Measurements from ENCODE around the gene GLCE. TPM values are rescaled to one million over a fixed set of nuclear protein-coding genes. Genes with fewer than 3 reads are reported as not detected.

GLCE gene
- total and polyA plus RNA-seq, 2 experiments from 2014 or later, result 9.7 to 17.1 TPM

DNA sequence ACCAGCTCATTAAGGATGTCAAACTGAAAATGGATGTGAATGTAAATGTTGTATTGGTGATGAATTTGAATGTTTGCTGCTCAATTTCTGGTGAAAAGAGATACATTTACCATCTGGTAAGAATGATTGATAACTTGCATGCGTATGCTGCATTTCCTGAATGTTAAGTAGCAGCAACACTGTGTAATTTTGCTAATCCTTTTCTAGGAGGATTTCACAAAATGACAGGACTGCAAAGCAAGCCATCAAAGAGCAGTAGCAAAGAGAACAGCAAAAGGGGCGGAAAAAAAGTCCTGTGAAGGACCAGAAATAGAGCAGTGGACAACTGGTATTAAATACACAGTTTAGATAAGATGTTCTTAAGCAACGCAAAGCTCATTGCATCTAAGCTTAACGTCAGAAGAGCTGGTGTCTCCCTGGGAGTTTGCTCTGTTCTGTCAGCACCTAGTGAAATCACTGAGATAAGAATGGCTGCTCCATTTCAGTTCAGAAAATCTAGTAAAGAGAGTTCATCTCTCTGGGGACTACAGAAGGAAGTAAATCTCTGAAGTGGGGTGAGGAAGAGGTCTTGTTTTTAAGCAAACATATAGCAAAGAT is 114.7 kb downstream of the GLCE start:
- H3K4me3 ChIP-seq, result no peak overlapping the region
- H3F3A ChIP-seq (ENCODE audit: insufficient read depth), result no peaks in the 10 kb centered on the region
- H3K79me2 ChIP-seq (ENCODE audit: insufficient read depth), result no peaks in the 10 kb centered on the region
- no peaks in the 10 kb centered on the region for H3K9me3 ChIP-seq (ENCODE audit: low read depth)
- no peaks in the 10 kb centered on the region for H3K9me2 ChIP-seq (ENCODE audit: insufficient read depth)
- no peaks in the 10 kb centered on the region for H3K36me3 ChIP-seq (ENCODE audit: low read depth)
- no peaks in the 10 kb centered on the region for H3K27me3 ChIP-seq (replicated peaks; ENCODE audit: insufficient read depth)
- TF ChIP-seq EZH2 (IDR thresholded peaks at IDR 0.05; ENCODE audit: insufficient read depth, poor library complexity, severe bottlenecking) (no peak), EZH2phosphoT487 (IDR thresholded peaks at IDR 0.05; ENCODE audit: insufficient read depth, low read depth) (no peak)
- H3K4me1 ChIP-seq (ENCODE audit: insufficient read depth), result no peaks in the 10 kb centered on the region
- in situ Hi-C loops (cut with MboI), result no loop called here
- no peak overlapping the region for H3K27ac ChIP-seq
- no peak overlapping the region for H3K9ac ChIP-seq
- no peak for DNase-seq
- no peaks in the 10 kb centered on the region for H4K20me1 ChIP-seq (ENCODE audit: insufficient read depth)
- H2AFZ ChIP-seq, result no peak overlapping the region
- WGBS, 2 experiments (ENCODE audit: low coverage in 1 of 2, low lambda C conversion rate in 2 of 2, missing lambda C conversion rate in 2 of 2), result 47 to 53% methylated on average over 4 of the region's 4 CpGs
- no peak overlapping the region for H3K4me2 ChIP-seq (ENCODE audit: unreplicated experiment)

DNA sequence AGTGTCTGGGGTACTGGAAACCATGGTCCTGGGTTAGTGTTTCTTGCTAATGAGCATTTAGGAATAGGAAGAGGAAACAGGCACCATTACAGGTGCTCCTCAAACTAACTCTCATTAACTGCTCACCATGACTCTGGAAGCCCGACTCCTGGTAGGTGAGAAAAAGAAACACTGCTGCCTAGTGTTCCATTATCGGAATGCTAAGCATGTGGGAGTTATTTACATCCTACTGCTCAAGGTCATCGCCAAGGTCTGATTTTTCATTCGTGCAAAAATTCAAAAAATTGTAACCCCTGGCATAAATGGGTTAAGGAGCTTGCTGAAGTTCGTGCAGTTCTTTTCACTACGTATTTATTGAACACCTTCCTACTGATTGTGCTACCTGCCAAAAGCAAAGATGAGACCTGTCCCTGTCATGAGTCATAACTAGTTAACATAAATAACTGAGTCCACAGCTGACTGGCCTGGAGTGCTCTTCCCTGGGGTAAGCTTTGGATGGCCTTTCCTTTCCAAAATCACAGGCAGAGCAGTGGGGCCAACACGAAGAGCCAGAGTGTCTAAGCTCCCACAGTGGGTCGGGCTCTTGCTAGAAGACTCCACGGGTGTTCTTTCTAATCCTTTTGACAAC is 115.6 kb downstream of the GLCE start:
- H3F3A ChIP-seq (ENCODE audit: insufficient read depth), result no peaks in the 10 kb centered on the region
- H3K27me3 ChIP-seq (replicated peaks; ENCODE audit: insufficient read depth), result no peaks in the 10 kb centered on the region
- no peaks in the 10 kb centered on the region for H3K79me2 ChIP-seq (ENCODE audit: insufficient read depth)
- no peaks in the 10 kb centered on the region for H3K9me3 ChIP-seq (ENCODE audit: low read depth)
- no peaks in the 10 kb centered on the region for H3K9me2 ChIP-seq (ENCODE audit: insufficient read depth)
- H3K36me3 ChIP-seq (ENCODE audit: low read depth), result no peaks in the 10 kb centered on the region
- in situ Hi-C loops (cut with MboI), result no loop called here
- H3K4me2 ChIP-seq (ENCODE audit: unreplicated experiment), result no peak overlapping the region
- no peak overlapping the region for H3K27ac ChIP-seq
- no peak for DNase-seq
- H3K4me3 ChIP-seq, result no peak overlapping the region
- WGBS, 2 experiments (ENCODE audit: low coverage in 1 of 2, low lambda C conversion rate in 2 of 2, missing lambda C conversion rate in 2 of 2), result 76 to 78% methylated on average over 9 of the region's 9 CpGs
- H2AFZ ChIP-seq, result no peak overlapping the region
- H3K4me1 ChIP-seq (ENCODE audit: insufficient read depth), result no peaks in the 10 kb centered on the region
- H4K20me1 ChIP-seq (ENCODE audit: insufficient read depth), result no peaks in the 10 kb centered on the region
- no peak overlapping the region for H3K9ac ChIP-seq
- TF ChIP-seq EZH2phosphoT487 (IDR thresholded peaks at IDR 0.05; ENCODE audit: insufficient read depth, low read depth) (no peak), EZH2 (IDR thresholded peaks at IDR 0.05; ENCODE audit: insufficient read depth, poor library complexity, severe bottlenecking) (no peak)

DNA sequence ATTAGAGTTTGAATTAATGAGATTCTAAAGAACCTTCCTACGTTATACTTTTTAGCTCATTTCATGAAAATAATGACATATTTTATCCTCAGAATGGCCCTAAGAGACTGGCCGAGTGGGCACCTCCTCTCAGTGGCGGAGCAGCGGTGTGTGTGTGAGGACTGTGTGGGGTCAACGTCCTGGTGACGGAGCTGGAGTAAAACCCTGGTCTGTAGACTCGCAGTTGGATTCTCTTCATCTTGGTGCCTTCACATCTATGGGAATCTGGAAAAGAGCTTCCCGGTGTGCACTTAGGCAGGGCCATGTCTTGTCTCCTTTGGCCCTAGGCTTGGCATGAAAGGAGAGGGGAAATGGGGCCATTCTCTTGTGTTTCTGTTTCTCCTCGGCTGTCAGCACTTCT is 116.9 kb downstream of the GLCE start:
- no peak for DNase-seq
- no peaks in the 10 kb centered on the region for H3F3A ChIP-seq (ENCODE audit: insufficient read depth)
- H4K20me1 ChIP-seq (ENCODE audit: insufficient read depth), result no peaks in the 10 kb centered on the region
- H3K4me1 ChIP-seq (ENCODE audit: insufficient read depth), result no peaks in the 10 kb centered on the region
- WGBS, 2 experiments (ENCODE audit: low coverage in 1 of 2, low lambda C conversion rate in 2 of 2, missing lambda C conversion rate in 2 of 2), result 57 to 60% methylated on average over 9 of the region's 9 CpGs
- H3K4me2 ChIP-seq (ENCODE audit: unreplicated experiment), result no peak overlapping the region
- no peaks in the 10 kb centered on the region for H3K36me3 ChIP-seq (ENCODE audit: low read depth)
- H3K27me3 ChIP-seq (replicated peaks; ENCODE audit: insufficient read depth), result no peaks in the 10 kb centered on the region
- H2AFZ ChIP-seq, result no peak overlapping the region
- no peak overlapping the region for H3K4me3 ChIP-seq
- no peaks in the 10 kb centered on the region for H3K79me2 ChIP-seq (ENCODE audit: insufficient read depth)
- in situ Hi-C loops (cut with MboI), result no loop called here
- no peak overlapping the region for H3K9ac ChIP-seq
- H3K9me3 ChIP-seq (ENCODE audit: low read depth), result no peaks in the 10 kb centered on the region
- TF ChIP-seq EZH2phosphoT487 (IDR thresholded peaks at IDR 0.05; ENCODE audit: insufficient read depth, low read depth) (no peak), EZH2 (IDR thresholded peaks at IDR 0.05; ENCODE audit: insufficient read depth, poor library complexity, severe bottlenecking) (no peak)
- H3K9me2 ChIP-seq (ENCODE audit: insufficient read depth), result no peaks in the 10 kb centered on the region
- no peak overlapping the region for H3K27ac ChIP-seq

DNA sequence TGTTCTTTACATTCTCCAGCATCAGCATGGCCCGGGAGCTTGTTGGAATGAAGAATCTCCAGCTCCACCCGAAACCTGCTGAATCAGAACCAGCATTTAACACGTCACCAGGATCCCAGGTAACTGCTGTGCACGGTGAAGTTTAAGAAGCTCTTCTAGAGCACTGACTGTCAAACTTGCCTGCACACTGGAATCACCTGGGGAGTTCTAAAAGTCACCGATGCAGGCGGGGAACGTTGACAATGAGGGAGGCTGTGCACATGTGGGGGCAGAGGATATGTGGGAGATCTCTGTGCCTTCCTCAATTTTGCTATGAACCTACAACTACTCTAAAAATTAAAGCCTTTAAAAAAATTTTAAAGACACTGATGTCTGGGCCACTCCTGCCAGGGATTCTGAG is 119.2 kb downstream of the GLCE start:
- no peak overlapping the region for H3K9ac ChIP-seq
- H3K27me3 ChIP-seq (replicated peaks; ENCODE audit: insufficient read depth), result no peaks in the 10 kb centered on the region
- in situ Hi-C loops (cut with MboI), result no loop called here
- no peaks in the 10 kb centered on the region for H3K9me3 ChIP-seq (ENCODE audit: low read depth)
- TF ChIP-seq EZH2phosphoT487 (IDR thresholded peaks at IDR 0.05; ENCODE audit: insufficient read depth, low read depth) (no peak), EZH2 (IDR thresholded peaks at IDR 0.05; ENCODE audit: insufficient read depth, poor library complexity, severe bottlenecking) (no peak)
- no peak overlapping the region for H3K4me3 ChIP-seq
- H4K20me1 ChIP-seq (ENCODE audit: insufficient read depth), result no peaks in the 10 kb centered on the region
- H3K36me3 ChIP-seq (ENCODE audit: low read depth), result no peaks in the 10 kb centered on the region
- H3K79me2 ChIP-seq (ENCODE audit: insufficient read depth), result no peaks in the 10 kb centered on the region
- H3F3A ChIP-seq (ENCODE audit: insufficient read depth), result no peaks in the 10 kb centered on the region
- H3K27ac ChIP-seq, result no peak overlapping the region
- DNase-seq, result no peak
- H2AFZ ChIP-seq, result no peak overlapping the region
- WGBS, 2 experiments (ENCODE audit: low coverage in 1 of 2, low lambda C conversion rate in 2 of 2, missing lambda C conversion rate in 2 of 2), result 90 to 95% methylated on average over 7 of the region's 7 CpGs
- H3K9me2 ChIP-seq (ENCODE audit: insufficient read depth), result no peaks in the 10 kb centered on the region
- H3K4me1 ChIP-seq (ENCODE audit: insufficient read depth), result no peaks in the 10 kb centered on the region
- no peak overlapping the region for H3K4me2 ChIP-seq (ENCODE audit: unreplicated experiment)

Measured in GM23248 (cell line).